HepG2 (cell line): ENCODE measurements around the gene FBXW8. TPM values are rescaled to one million over a fixed set of nuclear protein-coding genes. Genes with fewer than 3 reads are reported as not detected.
A peak's percentile ranks its signal among the peaks of the same experiment; 100 is the strongest.

Experiments
- ARNT2 ChIP-seq: sonication (generic); formaldehyde crosslinking; IDR thresholded peaks from 2 replicates; pipeline ENCODE4 v1.8.0; 2022; ENCODE audit warnings: mild to moderate bottlenecking, low read depth, missing genetic modification reagents, moderate library complexity
- BRD4 ChIP-seq: sonication (generic); formaldehyde crosslinking; IDR thresholded peaks from 2 replicates; pipeline ENCODE4 v1.4.0; 2020; ENCODE audit warnings: missing genetic modification reagents
- DMAP1 ChIP-seq: IDR thresholded peaks from 2 replicates; pipeline ENCODE4 v1.6.1; 2016
- HNF4A ChIP-seq: sonication (generic); formaldehyde crosslinking; IDR thresholded peaks from 2 replicates; pipeline ENCODE4 v1.4.0; 2020; ENCODE audit warnings: missing genetic modification reagents
- IKZF4 ChIP-seq: sonication (generic); formaldehyde crosslinking; IDR thresholded peaks from 2 replicates; pipeline ENCODE4 v1.5.1; 2020; ENCODE audit warnings: borderline replicate concordance, mild to moderate bottlenecking, low read depth, missing genetic modification reagents; ENCODE audit errors: not compliant biosample characterization
- KDM2A ChIP-seq: sonication (generic); formaldehyde crosslinking; IDR thresholded peaks from 2 replicates; pipeline ENCODE4 v1.4.0; 2020; ENCODE audit warnings: low read depth, missing genetic modification reagents, borderline replicate concordance
- MED8 ChIP-seq: sonication (generic); formaldehyde crosslinking; IDR thresholded peaks from 2 replicates; pipeline ENCODE4 v1.8.1; 2023; ENCODE audit warnings: mild to moderate bottlenecking, missing genetic modification reagents; ENCODE audit not compliant: insufficient replicate concordance
- NCOR1 ChIP-seq: fragments of 200-600 bp; sonication (generic); IDR thresholded peaks from 2 replicates; pipeline ENCODE4 v1.7.0; 2017; ENCODE audit warnings: antibody characterized with exemption, low read length, borderline replicate concordance
- RBAK ChIP-seq: sonication (generic); formaldehyde crosslinking; IDR thresholded peaks from 2 replicates; pipeline ENCODE4 v1.5.1; 2020; ENCODE audit warnings: mild to moderate bottlenecking, missing genetic modification reagents
- RXRB ChIP-seq: IDR thresholded peaks from 2 replicates; pipeline ENCODE4 v1.6.1; 2016; ENCODE audit warnings: borderline replicate concordance, missing genetic modification reagents, missing compliant biosample characterization
- ZBTB20 ChIP-seq: sonication (generic); formaldehyde crosslinking; IDR thresholded peaks from 2 replicates; pipeline ENCODE4 v1.8.1; 2023; ENCODE audit warnings: missing genetic modification reagents, low read depth, mild to moderate bottlenecking, borderline replicate concordance
- ZBTB7B ChIP-seq: sonication (generic); formaldehyde crosslinking; IDR thresholded peaks from 2 replicates; pipeline ENCODE4 v1.4.0; 2020; ENCODE audit warnings: missing genetic modification reagents
- ZNF136 ChIP-seq: sonication (generic); formaldehyde crosslinking; IDR thresholded peaks from 2 replicates; pipeline ENCODE4 v1.8.1; 2022; ENCODE audit warnings: low read depth, mild to moderate bottlenecking, moderate library complexity, missing genetic modification reagents
- ZNF256 ChIP-seq: sonication (generic); formaldehyde crosslinking; conservative IDR thresholded peaks from 2 replicates; pipeline ENCODE4 v1.4.0; 2020; ENCODE audit warnings: missing genetic modification reagents
- ZNF549 ChIP-seq: sonication (generic); formaldehyde crosslinking; IDR thresholded peaks from 2 replicates; pipeline ENCODE4 v1.5.0; 2020; ENCODE audit warnings: missing genetic modification reagents
- ZNF614 ChIP-seq: IDR thresholded peaks from 2 replicates; pipeline ENCODE4 v1.6.1; 2018; ENCODE audit warnings: missing biosample characterization, missing genetic modification reagents, inconsistent platforms, borderline replicate concordance
- ZSCAN29 ChIP-seq: sonication (generic); formaldehyde crosslinking; conservative IDR thresholded peaks from 2 replicates; pipeline ENCODE4 v1.4.0; 2020; ENCODE audit warnings: mild to moderate bottlenecking, missing genetic modification reagents
- polyA plus RNA-seq, 8 experiments: library from polyadenylated mRNA; depleted of rRNA in 3 of 8; stranded (reverse) in 7 of 8; unstranded in 1 of 8; fragments of >200 nt; fragmentation: Illumina TruSeq in 4 of 8; extraction: Trizol in 4 of 8; gene quantifications; 2 replicates each; pipeline versions ENCODE4 v1.2.1 to v1.2.3, GENCODE V29; 2011 to 2016; ENCODE audit warnings: low read depth in 4 of 8, missing spikeins in 1 of 8, mixed read lengths in 1 of 8; ENCODE audit not compliant: insufficient read depth in 1 of 8
- total RNA-seq, 5 experiments: library from RNA; depleted of rRNA; stranded (reverse); fragments of >200 nt; fragmentation: Illumina TruSeq; extraction: Trizol; gene quantifications; 2 replicates each; pipeline ENCODE4 v1.2.3, GENCODE V29; 2016; ENCODE audit warnings: low read depth in 1 of 5
- TF ChIP-seq, protein P1 (sequence below): sonication (generic); formaldehyde crosslinking; IDR thresholded peaks from 2 replicates; pipeline ENCODE4 v1.5.0; 2020; ENCODE audit warnings: missing genetic modification reagents, mild to moderate bottlenecking, borderline replicate concordance
- TF ChIP-seq, protein P2 (sequence below): sonication (generic); formaldehyde crosslinking; IDR thresholded peaks from 2 replicates; pipeline ENCODE4 v1.4.0; 2020; ENCODE audit warnings: missing genetic modification reagents, mild to moderate bottlenecking, borderline replicate concordance
- TF ChIP-seq, protein P3 (sequence below): sonication (generic); formaldehyde crosslinking; IDR thresholded peaks from 2 replicates; pipeline ENCODE4 v1.8.1; 2023; ENCODE audit warnings: mild to moderate bottlenecking, moderate library complexity, missing genetic modification reagents
- TF ChIP-seq, protein P4 (sequence below): sonication (generic); formaldehyde crosslinking; IDR thresholded peaks from 2 replicates; pipeline ENCODE4 v1.5.0; 2020; ENCODE audit warnings: missing genetic modification reagents
- TF ChIP-seq, protein P5 (sequence below): IDR thresholded peaks from 2 replicates; pipeline ENCODE4 v1.6.1; 2016; ENCODE audit warnings: mild to moderate bottlenecking

The FBXW8 gene
- total and polyA plus RNA-seq, 2 of the 13 experiments (the other 11 are each of a cell fraction or from before 2014, with no cell fraction given): 5.1 to 5.9 TPM

DNA sequence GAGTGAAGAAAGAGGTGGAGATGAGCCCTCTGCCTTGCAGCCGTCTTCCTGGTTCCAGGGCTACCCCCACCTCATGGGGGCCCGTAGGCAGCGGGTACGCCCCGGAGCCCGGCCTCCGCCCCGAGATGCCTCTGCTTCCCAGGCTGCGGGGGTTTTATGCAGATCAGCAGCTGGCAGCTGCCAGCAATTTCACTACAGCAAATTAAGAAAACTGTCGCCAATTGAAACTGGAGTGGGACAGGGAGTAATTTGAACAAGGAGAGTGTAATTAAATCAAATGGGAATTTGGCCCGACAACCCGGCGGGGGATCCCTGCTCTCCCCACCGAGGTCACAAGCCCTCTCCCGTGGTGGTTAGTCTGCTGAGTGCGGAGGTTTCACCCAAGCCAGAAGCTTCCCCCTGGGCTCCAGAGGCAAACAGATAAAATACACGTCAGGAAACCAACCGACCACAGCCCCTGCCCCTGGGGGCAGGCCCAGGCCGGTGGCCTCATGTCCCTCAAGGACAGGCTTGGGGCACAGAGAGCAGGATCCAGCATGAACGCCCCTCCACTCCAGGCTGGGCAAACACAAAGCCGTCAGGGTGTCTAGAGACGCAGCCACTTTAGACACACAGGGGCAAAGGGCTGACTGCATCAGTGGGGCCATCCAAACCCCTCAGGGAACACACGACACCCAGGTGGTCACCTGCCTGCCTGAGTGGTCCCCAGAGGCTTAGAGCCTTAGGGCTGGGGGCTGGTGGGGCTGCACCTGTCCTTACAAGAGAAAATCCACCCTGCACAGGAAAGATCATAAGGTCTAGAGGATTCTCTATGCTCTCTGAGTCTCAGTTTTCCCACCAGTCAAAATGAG, 134.6 kb downstream of the FBXW8 start (continued):
- TF ChIP-seq, protein P1, sequence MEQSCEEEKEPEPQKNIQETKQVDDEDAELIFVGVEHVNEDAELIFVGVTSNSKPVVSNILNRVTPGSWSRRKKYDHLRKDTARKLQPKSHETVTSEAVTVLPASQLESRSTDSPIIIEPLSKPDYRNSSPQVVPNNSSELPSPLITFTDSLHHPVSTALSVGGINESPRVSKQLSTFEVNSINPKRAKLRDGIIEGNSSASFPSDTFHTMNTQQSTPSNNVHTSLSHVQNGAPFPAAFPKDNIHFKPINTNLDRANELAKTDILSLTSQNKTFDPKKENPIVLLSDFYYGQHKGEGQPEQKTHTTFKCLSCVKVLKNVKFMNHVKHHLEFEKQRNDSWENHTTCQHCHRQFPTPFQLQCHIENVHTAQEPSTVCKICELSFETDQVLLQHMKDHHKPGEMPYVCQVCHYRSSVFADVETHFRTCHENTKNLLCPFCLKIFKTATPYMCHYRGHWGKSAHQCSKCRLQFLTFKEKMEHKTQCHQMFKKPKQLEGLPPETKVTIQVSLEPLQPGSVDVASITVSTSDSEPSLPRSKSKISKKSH (CRISPR knock-in tag): no peak
- TF ChIP-seq ZNF549 (CRISPR knock-in tag) (0 out of 2 replicates have a peak, but pooled peaks have one; percentile 18), KDM2A (CRISPR knock-in tag) (peak; percentile 61; the same call in 1 of the 2 replicates), BRD4 (no peak; the same call in 1 of the 2 replicates), DMAP1 (CRISPR knock-in tag) (peak; percentile 70; the same call in 1 of the 2 replicates), NCOR1 (peak; percentile 17; the same call in 1 of the 2 replicates), ARNT2 (peak; percentile 60; the same call in 1 of the 2 replicates), ZBTB7B (peak; percentile 97), ZNF614 (CRISPR knock-in tag) (peak; percentile 47; the same call in 1 of the 2 replicates), MED8 (CRISPR knock-in tag) (peak; percentile 7), RBAK (CRISPR knock-in tag) (no peak), ZSCAN29 (CRISPR knock-in tag) (peak; percentile 75; the same call in 1 of the 2 replicates), ZBTB20 (CRISPR knock-in tag) (0 out of 2 replicates have a peak, but pooled peaks have one; percentile 30), RXRB (CRISPR knock-in tag) (peak; percentile 81), ZNF256 (CRISPR knock-in tag) (0 out of 2 replicates have a peak, but pooled peaks have one; percentile 41), IKZF4 (CRISPR knock-in tag) (no peak), HNF4A (CRISPR knock-in tag) (peak; percentile 86), ZNF136 (CRISPR knock-in tag) (no peak)
- TF ChIP-seq, protein P2, sequence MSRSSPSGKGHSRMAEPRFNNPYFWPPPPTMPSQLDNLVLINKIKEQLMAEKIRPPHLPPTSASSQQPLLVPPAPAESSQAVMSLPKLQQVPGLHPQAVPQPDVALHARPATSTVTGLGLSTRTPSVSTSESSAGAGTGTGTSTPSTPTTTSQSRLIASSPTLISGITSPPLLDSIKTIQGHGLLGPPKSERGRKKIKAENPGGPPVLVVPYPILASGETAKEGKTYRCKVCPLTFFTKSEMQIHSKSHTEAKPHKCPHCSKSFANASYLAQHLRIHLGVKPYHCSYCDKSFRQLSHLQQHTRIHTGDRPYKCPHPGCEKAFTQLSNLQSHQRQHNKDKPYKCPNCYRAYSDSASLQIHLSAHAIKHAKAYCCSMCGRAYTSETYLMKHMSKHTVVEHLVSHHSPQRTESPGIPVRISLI (CRISPR knock-in tag): peak; percentile 52; the same call in 1 of the 2 replicates
- TF ChIP-seq, protein P3, sequence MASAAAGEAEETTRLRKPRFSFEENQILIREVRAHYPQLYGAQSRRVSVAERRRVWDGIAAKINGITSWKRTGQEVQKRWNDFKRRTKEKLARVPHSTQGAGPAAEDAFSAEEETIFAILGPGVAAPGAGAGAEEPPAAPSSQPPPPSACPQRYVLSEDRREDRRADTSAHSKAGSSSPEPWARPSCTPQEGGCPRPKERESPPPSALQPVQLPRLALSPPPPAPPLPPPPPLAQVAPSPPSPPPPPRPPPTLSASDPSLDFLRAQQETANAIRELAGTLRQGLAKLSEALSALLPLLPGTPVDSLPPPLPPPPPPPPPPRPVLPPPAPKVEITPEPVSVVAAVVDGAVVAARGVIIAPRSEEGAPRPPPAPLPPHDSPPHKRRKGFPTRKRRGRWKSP: 0 out of 2 replicates have a peak, but pooled peaks have one; percentile 12
- TF ChIP-seq, protein P4, sequence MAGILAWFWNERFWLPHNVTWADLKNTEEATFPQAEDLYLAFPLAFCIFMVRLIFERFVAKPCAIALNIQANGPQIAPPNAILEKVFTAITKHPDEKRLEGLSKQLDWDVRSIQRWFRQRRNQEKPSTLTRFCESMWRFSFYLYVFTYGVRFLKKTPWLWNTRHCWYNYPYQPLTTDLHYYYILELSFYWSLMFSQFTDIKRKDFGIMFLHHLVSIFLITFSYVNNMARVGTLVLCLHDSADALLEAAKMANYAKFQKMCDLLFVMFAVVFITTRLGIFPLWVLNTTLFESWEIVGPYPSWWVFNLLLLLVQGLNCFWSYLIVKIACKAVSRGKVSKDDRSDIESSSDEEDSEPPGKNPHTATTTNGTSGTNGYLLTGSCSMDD (CRISPR knock-in tag): no peak
- TF ChIP-seq, protein P5, sequence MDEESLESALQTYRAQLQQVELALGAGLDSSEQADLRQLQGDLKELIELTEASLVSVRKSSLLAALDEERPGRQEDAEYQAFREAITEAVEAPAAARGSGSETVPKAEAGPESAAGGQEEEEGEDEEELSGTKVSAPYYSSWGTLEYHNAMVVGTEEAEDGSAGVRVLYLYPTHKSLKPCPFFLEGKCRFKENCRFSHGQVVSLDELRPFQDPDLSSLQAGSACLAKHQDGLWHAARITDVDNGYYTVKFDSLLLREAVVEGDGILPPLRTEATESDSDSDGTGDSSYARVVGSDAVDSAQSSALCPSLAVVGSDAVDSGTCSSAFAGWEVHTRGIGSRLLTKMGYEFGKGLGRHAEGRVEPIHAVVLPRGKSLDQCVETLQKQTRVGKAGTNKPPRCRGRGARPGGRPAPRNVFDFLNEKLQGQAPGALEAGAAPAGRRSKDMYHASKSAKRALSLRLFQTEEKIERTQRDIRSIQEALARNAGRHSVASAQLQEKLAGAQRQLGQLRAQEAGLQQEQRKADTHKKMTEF (CRISPR knock-in tag): peak; percentile 39
